CD4-positive, alpha-beta T cell treated with Interleukin-6 for 4 hours (primary cell): ENCODE data around the gene HIPK2.

Experiments
- DNase-seq: peaks from one replicate; pipeline ENCODE4 v3.0.0-alpha.2; 2020; ENCODE audit warnings: mixed read lengths

HIPK2 gene

DNA sequence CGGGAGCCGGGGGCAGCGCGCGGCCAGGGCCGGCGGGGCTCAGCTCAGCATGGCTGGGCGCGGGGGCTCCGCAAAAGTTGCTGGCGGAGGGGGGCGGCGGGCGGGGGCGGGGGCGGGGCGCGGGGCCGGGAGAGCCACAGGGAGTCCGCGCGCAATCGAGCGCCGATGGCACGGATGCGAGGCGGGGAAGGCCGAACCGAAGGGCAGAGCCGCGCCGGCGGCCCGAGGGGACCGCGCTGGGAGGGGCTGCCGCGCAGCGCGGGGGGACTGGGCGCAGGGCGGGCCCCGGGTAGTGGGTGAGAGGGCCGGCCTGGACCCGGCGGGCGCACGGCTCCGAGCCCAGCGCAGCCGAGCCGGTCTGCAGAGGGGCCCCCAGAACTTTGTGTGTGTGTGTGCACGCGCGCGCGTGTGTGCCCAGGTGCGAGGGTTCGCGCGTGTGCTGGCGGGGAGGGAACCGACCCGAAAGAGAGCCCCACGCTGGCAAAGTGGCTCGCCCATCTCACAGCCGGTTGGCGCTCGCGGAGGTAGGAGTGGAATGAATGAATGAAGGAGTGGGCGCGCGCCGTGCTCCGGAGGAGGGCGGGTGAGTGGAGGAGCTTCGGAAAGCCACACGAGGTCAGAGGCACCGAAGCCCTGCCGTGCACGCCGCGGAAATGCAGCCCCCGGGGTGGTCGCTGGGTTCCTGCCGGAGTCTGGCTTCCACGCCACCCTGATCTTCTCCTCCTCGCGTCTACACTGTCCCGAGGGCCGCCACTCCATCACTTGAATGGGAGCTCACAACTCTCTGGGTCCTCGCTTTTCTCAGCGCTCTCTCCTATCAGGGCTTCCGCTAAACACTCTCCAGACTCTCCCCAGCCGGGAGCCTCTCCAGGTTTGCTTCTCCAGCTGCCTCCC, at the start of gene HIPK2:
Gene HIPK2, minus strand, starts transcription at position 51 of the 894 bp plus-strand sequence. CDS start 375 bp downstream, outside the sequence.
- DNase-seq, result peak; percentile 79

DNA sequence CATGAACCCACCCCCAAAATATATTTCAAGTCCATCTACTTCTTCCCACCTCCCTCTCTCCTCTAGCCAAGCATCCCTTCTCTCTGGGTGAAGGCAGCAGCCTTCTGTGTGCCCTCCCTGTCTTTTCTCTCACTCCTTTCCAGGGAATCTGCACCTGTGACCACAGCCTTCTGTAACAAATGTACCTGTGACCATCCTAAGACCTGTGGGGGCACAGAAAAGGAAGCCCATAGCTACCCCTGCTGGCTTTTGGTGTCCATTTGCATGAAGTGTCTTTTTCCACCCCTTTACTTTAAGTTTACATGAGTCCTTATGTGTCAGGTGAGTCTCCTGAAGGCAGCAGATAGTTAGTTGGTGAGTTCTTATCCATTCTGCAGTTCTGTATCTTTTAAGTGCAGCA, 49.2 kb upstream of the HIPK2 start:
- DNase-seq, result peak; percentile 20

DNA sequence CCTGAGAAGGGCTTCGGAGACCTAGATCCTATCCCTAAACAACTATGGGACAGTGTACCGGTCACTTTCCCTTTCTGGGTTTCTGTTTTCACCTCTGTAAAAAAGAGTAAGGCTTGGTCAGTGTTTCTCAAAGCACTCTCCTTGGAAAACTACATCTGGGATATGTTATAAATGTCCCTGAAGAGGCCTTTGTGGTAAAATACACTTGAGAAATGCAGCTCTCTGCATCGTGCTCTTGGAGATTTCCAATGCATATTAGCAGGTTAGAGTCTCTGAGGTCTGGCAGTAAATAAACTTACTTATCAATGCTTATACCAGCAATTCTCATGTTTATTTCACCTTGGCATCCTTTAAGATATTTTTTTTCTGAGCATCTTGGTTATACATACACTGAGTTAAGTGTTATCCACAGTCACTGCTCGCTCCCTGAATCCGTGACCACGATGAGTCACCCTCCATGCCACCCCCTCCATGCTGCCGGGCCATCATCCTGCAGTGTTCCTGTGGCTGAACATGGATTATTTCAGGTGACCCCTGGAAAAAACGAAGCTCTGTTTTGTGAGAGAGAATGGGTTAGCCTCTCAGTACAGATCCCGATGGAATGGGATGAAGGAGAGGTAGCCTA, 48.0 kb upstream of the HIPK2 start:
- no peak for DNase-seq

DNA sequence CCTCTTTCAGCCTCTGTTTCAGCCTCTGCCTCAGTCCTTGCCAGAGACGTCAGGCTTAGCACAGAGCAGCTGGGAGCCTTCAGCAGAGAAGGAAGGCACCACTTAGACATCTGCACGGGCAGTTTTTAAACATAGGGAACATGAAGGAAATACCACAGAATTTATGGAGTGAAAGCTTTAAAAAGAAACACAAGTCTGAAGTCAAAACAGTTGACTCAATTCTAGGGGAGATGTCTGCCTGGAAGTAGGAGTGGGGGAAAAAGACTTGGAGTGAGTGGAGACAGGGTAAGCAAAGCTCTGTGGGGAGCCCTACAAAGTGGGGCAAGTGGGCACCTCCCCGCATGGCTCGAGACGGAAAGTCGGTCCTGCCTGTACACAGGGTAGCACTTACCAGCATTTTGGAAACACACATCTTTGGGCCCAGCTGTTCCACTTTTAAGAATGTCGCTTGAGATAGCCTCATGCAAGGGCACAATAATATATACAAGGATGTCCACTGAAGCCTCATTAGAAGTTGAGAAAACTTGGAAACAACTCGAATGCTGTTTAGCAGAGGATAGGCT, 46.2 kb upstream of the HIPK2 start:
- no peak for DNase-seq

DNA sequence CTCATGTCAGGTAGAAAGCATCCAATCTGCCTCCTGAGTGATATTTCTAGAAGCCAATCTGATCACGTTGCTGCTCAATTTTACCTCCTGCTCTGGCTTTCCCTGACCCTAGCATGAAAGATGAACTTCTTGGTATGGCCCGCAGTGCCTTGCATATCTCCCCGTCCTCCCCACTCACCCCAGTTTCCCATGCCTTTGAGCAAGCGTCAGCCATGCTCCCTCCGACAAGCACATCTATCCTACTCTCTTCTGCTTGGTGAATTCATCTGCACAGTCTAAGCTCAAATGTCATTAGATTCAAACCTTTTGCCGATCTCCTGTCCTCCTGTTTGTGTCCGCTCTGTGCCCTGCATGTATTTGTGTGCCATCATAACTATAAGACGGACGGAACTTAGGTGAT, 45.1 kb upstream of the HIPK2 start:
- DNase-seq, result no peak

GRCh38 chr7:139821349-139822105, 43.7 kb upstream of the HIPK2 start:
- no peak for DNase-seq

DNA sequence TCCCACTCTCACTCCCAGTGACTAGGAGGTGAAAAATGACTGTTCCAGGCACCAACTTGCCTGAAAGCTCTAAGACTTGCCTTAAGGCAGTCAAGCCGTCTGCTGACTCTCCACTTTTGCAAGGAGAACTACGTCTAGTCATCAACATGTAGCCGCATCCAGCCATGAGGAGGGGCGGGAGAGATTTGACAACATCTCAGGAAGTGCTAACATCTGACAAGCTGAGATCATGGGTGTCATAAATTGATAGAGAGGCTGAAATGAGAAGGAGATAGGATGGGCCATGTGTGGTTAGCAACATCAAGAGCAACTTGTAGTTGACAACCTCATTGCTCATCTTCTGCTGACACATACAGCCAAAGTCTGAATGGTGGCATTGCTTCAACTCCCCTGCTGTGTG, 42.3 kb upstream of the HIPK2 start:
- DNase-seq, result no peak

- DNase-seq, result no peak
Measured at GRCh38 chr7:139817249-139817648, 39.5 kb upstream of the HIPK2 start.

DNA sequence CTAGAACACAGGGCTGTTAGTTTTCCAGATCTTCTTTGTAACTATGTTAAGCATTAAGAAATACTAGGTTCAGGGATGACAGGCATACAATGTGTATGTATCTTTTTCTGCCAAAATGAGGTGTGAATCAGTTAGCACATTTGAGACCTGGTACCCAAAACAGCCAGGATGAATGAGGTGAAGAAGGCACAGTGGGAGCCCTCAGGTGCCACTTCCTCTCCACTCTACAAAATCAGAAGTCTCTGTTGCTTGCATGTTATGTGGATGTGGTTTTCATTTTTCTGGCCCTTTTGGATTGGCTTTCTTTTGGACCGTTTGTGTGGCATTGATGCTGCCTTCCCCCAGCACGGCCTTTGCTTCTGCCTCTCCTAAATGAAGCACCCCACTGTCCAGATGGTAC, 35.9 kb upstream of the HIPK2 start:
- DNase-seq, result no peak

DNA sequence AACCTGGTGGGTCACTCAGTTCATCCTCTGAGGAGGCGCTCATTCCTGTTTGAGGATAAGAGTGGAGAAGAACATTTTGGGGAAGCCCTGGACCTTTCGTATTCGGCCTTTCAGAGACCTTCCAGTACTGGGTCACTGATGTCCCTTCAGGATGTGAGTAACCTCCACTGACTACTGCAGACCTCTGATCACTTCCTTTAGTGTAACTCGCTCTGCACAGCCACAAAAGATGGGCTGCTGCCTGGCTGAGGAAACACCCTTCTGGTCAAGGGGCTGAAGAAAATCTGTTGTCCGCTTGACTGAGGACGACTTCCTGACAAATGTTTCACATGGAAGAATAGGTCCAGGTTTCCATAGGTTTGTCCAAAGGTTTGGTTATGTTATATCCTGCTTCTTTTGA, 35.4 kb upstream of the HIPK2 start:
- no peak for DNase-seq

GRCh38 chr7:139811066-139811465, 33.3 kb upstream of the HIPK2 start:
- DNase-seq, result no peak

DNA sequence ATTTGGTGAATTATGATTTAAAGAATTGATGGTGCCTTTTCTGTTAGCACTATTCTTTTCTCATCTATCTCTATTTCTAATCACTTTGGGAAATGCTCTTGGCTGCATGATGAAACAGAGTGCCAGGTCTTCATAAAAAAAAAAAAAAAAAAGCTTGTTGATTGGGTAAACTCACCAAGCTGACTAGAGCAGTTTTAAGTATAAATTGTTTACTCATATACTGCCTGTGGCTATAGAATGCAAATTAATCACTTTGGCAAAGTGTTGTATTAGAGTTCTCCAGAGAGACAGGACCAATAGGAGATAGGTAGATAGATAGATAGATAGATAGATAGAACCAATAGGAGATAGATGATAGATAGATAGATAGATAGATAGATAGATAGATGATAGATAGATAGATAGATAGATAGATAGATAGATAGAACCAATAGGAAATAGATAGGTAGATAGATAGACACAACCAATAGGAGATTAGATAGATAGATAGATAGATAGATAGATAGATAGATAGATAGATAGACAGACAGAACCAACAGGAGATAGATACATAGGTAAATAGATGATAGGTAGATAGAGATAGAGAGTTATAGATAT, 31.1 kb upstream of the HIPK2 start:
- no peak for DNase-seq

- DNase-seq, result no peak
Measured at GRCh38 chr7:139808427-139808826, 30.6 kb upstream of the HIPK2 start.

GRCh38 chr7:139807009-139807408, 29.2 kb upstream of the HIPK2 start:
- no peak for DNase-seq

- DNase-seq, result no peak
Measured at GRCh38 chr7:139804571-139804970, 26.8 kb upstream of the HIPK2 start.

- no peak for DNase-seq
Measured at GRCh38 chr7:139799586-139799985, 21.8 kb upstream of the HIPK2 start.

DNA sequence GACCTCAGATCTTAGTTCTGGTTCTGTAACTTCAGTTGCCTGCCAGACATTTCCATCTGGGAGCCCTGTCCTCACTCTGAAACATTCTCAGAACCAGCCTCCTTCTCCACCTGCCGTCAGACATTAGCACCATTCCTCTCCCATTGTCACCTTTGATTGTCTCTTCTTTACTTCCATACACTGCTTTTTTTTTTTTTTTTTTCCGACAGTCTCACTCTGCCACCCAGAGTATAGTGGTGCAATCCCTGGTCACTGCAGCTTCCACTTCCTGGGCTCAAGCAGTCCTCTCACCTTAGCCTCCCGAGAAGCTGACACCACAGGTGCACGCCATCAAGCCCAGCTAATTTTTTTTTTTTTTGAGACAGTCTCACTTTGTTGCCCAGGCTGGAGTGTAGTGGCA, 21.1 kb upstream of the HIPK2 start:
- no peak for DNase-seq

- DNase-seq, result no peak
Measured at GRCh38 chr7:139798221-139798620, 20.4 kb upstream of the HIPK2 start.

DNA sequence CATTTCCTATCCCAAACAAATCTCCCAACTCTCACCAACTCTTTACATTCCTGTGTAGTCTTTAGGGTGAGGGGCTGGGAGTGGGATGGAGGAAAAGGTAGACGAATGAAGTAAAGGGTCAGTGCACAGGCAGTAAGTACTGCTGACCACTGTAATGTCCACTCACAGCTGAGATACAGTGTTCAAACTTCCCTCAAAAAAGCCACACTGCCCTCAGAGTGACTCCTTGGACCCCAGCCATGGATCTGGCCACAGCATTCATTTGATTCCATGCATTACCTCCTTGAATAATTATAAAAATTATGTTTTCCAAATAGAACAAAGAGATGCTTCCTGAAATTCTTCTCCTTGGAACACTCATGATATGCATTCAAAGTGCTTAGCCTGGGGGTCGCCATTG, 19.8 kb upstream of the HIPK2 start:
- no peak for DNase-seq

DNA sequence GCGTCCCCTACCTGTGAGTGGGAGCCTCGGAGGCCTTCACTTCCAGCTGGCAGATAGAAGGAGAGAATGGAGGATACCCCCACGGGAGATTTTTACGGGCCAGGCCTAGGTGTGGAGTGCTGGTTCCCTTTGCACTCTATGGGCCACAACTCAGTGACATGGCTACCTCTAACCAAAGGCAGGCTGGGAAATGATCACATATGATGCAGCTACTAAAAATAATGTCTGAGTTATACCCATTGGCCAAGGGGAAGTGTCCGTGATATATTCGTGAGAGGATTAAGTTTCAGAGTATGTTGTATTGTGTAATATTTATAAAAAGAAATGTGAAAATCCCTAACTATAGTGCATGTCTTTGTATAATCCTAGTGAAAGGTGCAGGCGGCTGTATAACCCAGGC, 13.5 kb upstream of the HIPK2 start:
- no peak for DNase-seq

DNA sequence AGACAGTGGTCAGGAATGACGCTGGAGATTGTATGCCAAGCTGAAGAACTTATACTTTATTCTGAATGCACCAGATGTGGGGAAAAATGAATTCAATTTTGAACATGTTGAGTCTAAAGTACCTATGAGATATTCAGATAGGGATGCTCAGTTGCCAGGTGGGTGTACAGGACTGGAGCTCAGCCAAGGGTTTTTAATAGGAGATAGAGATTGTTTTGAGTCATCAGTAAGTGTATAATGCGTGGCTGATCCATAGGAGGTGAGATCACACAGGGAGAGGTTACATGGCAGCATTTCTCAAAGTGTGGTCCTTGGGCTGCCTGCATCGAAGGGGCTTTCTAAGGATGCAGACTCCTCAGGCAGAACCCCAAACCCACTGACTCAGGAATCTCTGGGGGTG, 6.8 kb upstream of the HIPK2 start:
- DNase-seq, result no peak

DNA sequence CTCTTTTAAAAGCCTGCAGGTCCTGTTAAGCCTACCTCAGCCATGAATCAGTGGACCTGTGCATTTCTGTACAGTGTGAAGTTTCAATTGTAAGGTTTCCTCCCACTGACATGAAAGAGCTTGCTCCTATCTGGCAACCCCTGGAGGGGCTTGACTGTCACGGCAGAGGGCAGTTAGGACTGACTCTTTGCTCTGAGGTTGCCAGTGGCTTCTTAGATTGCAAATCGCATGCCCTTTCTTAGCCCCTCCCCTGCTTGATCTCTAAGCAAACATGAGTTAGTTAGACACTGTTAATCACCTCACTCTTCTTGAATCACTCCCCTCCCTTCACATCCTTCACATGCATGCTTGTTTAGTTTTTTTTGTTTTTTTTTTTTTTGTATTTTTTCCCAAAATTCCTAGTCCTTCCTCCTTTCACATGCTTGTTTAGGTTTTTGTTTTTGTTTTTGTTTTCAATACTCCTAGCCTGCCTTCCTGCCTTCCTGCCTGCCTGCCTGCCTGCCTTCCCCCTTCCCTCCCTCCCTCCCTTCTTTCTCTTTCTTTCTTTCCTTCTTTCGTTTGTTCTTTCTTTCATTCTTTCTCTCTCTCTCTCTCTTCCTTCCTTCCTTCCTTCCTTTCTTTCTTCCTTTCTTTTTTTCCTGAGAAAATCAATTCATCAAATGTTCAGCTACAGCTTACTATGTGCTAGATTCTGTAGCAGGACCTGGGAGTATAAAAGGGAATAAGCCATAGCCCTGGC, 6.0 kb upstream of the HIPK2 start:
- DNase-seq, result no peak
